GM21360 (cell line): Measurements from ENCODE around the gene CKS1B.
"Not testable (repeated sequence)": the region's sequence is repeated elsewhere in the genome, so short reads cannot be mapped to it uniquely, and the experiment has no call there.

ENCODE experiments used
- ATAC-seq: cut with Tn5 transposase; IDR thresholded peaks from one replicate; pipeline ENCODE4 v1.9.1; 2021; ENCODE audit warnings: mild to moderate bottlenecking, moderate library complexity; ENCODE audit not compliant: unreplicated experiment

CKS1B gene

GRCh38 chr1:154982897-154983648, 8.6 kb downstream of the CKS1B start, which contains the start of gene FLAD1:
FLAD1 (plus strand) TSS chr1:154983344; CDS start chr1:154983695, 351 bp downstream.
- peak; percentile 92 for ATAC-seq

- no peak for ATAC-seq
These were observed 9.4 kb downstream of the CKS1B start for GRCh38 chr1:154983776-154984466.

GRCh38 chr1:154986736-154987135, 12.3 kb downstream of the CKS1B start:
- ATAC-seq: not testable (repeated sequence)

- no peak for ATAC-seq
These were observed 12.8 kb downstream of the CKS1B start for GRCh38 chr1:154987326-154987725.

GRCh38 chr1:154988058-154988954, 13.8 kb downstream of the CKS1B start:
- ATAC-seq: no peak

GRCh38 chr1:154989195-154989860, 14.8 kb downstream of the CKS1B start:
- ATAC-seq: no peak

- no peak for ATAC-seq
These were observed 15.8 kb downstream of the CKS1B start for GRCh38 chr1:154990276-154990675.

- ATAC-seq: no peak
These were observed 18.5 kb downstream of the CKS1B start for GRCh38 chr1:154992721-154993571.

GRCh38 chr1:154993572-154994268, 19.2 kb downstream of the CKS1B start, which contains the start of gene LENEP:
LENEP (plus strand) TSS chr1:154993586; CDS start chr1:154993608, 22 bp downstream.
- ATAC-seq: no peak

GRCh38 chr1:154994269-154994587, 19.7 kb downstream of the CKS1B start:
- ATAC-seq: no peak

- no peak for ATAC-seq
These were observed 20.1 kb downstream of the CKS1B start for GRCh38 chr1:154994591-154994990.

- ATAC-seq: not testable (repeated sequence)
These were observed 21.0 kb downstream of the CKS1B start for GRCh38 chr1:154995301-154995983.

GRCh38 chr1:154996966-154997701, 22.7 kb downstream of the CKS1B start:
- no peak for ATAC-seq

- ATAC-seq: no peak
These were observed 23.8 kb downstream of the CKS1B start for GRCh38 chr1:154998201-154998780.

GRCh38 chr1:154998818-154999570, 24.5 kb downstream of the CKS1B start:
- no peak for ATAC-seq

GRCh38 chr1:154999571-155000410, 25.3 kb downstream of the CKS1B start:
- ATAC-seq: no peak
